ENCODE measurements around the gene TXNDC12.
"Not testable (repeated sequence)": the region's sequence is repeated elsewhere in the genome, so short reads cannot be mapped to it uniquely, and the experiment has no call there.

TXNDC12 gene

GRCh38 chr1:52045666-52046195, 9.3 kb downstream of the TXNDC12 start:
- DNase-seq: not testable (repeated sequence)

- DNase-seq: no peak
Measured at GRCh38 chr1:52045236-52045635, 9.8 kb downstream of the TXNDC12 start.

- no peak for DNase-seq
Measured at GRCh38 chr1:52041551-52042185, 13.3 kb downstream of the TXNDC12 start.

DNA sequence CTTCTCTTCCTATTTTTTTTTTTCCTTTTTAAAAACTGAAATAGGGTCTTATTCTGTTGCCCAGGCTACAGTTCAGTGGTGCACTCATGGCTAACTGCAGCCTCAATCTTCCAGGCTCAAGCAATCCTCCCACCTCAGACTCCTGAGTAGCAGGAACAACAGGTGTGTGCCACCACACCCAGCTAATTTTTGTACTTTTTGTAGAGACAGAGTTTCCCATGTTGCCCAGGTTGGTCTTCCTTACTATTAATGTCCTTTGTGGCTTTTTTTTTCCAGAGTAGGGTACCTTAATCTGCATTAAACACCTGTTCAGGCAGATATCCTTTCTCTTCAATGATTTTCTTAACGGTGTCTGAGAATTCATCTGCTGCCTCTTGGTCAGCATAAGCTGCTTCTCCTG, 17.1 kb downstream of the TXNDC12 start:
- no peak for DNase-seq

- no peak for DNase-seq
Measured at GRCh38 chr1:52037402-52037814, 17.6 kb downstream of the TXNDC12 start.

- DNase-seq: no peak
Measured at GRCh38 chr1:52034050-52034384, 21.0 kb downstream of the TXNDC12 start.

GRCh38 chr1:52033190-52034049, 21.6 kb downstream of the TXNDC12 start, which contains the start of gene KTI12:
KTI12 (minus strand) TSS chr1:52033810; CDS start chr1:52033761, 49 bp downstream.
- DNase-seq: peak; percentile 86

GRCh38 chr1:52032785-52033131, 22.2 kb downstream of the TXNDC12 start:
- DNase-seq: no peak

- DNase-seq: no peak
Measured at GRCh38 chr1:52032124-52032784, 22.7 kb downstream of the TXNDC12 start.

DNA sequence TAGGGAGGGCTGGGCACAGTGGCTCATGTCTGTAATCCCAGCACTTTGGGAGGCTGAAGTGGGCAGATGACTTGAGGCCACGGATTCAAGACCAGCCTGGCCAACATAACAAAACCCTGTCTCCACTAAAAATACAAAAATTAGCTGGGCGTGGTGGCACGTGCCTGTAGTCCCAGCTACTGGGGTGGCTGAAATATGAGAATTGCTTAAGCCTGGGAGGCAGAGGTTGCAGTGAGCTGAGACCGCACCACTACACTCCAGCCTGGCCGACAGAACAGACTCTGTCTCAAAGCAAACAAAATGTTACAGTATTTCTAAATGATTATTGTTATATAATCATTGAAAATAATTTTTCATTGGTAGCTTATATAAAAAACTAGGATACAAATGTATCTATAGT, 26.2 kb downstream of the TXNDC12 start:
- not testable (repeated sequence) for DNase-seq

DNA sequence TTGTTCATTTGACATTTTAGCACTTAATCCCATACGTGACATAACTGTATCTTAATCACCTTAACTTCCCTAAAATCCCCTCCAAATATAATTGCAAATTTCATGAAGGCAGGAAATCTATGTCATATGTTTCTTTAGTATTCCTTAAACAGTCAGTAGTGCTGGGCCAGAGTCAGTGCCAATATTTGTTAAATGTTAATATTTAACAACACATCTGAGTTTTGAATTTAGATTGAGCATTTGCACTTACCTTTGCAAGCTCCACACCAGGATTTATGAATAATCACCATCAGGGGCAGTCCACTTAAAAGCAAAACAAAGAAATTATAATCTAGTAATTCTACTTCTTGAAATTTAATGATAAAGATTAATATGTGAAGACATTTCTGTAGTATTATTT, 26.7 kb downstream of the TXNDC12 start:
- no peak for DNase-seq

DNA sequence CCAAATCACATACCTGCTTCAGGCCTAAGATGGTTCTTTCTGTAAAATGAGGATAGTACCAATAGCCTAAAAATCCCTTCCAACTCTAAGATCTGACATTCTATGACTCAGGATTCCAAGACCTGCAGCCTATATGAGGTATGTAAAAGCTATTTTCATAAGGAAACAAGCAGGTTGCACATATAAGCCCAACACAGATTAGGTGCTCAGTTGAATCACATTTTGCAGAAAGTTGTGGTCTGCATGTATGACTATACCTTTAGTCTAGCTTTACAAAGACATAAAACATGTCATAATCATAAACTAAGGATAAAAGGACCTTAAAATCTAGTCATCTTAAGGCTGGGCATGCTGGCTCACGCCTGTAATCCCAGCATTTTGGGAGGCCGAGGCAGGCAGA, 28.7 kb downstream of the TXNDC12 start:
- DNase-seq: no peak

- DNase-seq: no peak
Measured at GRCh38 chr1:52022133-52022532, 32.9 kb downstream of the TXNDC12 start.

GRCh38 chr1:52008071-52008809, 46.8 kb downstream of the TXNDC12 start:
- DNase-seq: no peak

DNA sequence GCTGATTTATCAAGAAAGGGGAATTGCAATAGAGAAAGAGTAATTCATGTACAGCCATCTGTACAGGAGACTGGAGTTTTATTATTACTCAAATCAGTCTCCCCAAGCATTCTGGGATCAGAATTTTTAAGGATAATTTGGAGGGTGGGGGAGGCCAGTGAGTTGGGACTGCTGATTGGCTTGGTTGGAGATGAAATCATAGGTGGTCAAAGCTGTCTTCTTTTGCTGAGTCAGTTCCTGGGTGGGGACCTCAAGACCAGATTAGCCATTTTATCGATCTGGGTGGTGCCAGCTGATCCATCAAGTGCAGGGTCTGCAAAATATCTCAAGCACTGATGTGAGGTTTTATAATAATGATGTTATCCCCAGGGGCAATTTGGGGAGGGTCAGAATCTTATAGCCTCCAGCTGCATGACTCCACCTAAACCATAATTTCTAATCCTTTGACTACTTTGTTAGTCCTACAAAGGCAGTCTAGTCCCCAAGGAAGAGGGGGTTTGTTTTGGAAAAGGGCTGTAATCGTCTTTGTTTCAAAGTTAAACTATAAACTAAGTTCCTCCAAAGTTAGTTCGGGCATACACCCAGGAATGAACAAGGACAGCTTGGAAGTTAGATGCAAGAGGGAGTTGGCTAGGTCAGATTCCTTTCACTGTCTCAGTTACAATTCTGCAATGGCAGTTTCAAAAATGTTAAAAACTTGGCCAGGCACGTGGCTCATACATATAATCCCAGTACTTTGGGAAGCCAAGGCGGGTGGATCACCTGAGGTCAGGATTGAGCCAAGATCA, 47.6 kb downstream of the TXNDC12 start:
- no peak for DNase-seq

DNA sequence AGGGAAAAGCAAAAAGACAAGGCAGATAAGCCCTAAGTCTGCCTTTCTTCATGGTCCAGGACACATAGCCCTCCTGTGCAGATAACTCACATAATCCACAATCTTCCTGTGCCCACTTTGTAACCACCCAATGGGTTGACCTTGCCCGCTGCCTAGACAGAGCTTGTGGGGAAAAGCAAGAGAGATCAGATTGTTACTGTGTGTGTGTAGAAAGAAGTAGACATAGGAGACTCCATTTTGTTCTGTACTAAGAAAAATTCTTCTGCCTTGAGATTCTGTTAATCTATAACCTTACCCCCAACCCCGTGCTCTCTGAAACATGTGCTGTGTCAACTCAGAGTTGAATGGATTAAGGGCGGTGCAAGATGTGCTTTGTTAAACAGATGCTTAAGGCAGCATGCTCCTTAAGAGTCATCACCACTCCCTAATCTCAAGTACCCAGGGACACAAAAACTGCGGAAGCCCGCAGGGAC, 48.9 kb downstream of the TXNDC12 start:
- DNase-seq: not testable (repeated sequence)

DNA sequence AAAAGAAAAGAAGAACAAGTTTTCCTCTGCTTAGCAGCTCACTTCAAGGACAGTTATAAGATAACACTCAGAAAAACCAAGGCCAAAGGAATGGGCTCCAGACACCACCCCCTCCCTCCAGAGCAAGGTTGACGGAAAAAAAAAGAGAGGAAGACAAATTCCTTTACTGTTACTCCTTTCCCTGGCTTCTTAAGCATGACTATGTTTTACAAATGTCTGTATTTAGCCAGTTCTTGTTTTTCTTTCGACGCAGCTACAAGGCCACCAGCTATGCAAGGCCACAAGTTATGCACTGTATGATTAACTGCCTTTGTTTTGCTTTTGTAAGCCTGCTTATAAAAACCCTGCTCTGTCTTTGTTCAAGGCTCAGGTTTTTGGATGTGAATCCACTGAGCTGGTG, 49.4 kb downstream of the TXNDC12 start:
- not testable (repeated sequence) for DNase-seq

DNA sequence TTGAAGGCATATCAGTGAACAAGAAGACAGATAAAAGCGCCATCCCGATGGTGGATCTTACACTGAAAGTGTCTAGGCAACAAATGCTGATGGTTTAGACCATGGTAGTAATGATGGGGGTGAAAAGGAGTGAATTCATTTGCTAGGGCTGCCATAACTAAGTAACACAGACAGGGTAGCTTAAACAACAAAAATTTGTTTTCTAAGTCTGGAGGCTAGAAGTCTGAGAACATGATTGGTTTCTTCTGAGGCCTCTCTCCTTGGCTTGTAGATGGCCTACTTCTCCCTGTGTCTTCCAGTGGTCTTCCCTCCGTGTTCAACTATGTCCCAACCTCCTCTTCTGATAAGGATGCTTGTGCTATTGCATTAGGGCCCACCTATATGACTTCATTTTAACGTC, 51.1 kb downstream of the TXNDC12 start:
- no peak for DNase-seq

- peak; percentile 68 for DNase-seq
Measured at GRCh38 chr1:52002038-52002917, 52.7 kb downstream of the TXNDC12 start.

DNA sequence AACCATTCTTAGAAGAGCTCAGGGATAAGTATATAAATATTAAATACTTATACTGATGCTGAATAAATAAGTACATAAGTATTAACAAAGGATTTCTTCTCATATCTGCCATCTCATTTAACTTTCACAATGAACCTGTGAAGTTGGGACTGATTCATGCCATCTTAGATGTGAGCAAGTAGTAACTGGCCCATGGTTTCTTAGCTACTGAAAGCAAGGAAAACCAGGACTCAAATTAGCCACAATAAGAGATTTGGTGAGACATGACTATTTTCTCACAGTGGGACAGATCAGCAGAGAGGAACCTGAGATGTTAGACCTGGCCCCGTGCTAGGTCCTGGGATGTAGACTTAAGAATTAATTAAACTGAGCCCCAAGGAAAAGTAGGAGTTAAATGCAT, 56.3 kb downstream of the TXNDC12 start:
- no peak for DNase-seq

DNA sequence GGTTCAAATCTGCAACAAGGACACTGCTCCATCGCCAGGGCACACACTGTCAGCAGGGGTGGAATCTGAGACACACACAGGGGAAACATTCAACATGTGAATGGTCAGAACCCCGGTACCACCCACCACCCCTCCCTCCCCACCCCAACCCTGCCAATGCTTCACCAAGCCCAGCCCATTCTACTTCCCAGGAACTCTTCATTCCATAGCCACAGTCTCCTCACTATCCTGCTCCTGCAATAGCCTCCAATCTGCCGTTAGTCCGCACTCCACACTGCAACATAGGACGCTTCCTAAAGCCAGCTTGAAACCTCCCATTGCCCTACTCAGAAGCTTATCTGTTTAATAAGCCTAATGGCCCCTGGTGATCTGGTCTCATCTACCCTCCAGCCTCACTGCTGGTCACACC, 57.0 kb downstream of the TXNDC12 start:
- DNase-seq: no peak

Measured in NCI-H446 treated with DMSO at 0.1 percent for 48 hours (cell line).